GM12878 (cell line): ENCODE data around the gene ALCAM. TPM values are rescaled to one million over a fixed set of nuclear protein-coding genes. Genes with fewer than 3 reads are reported as not detected.

Experiments used
- ATAC-seq: fragments of 200-7000 bp; cut with Tn5 transposase; 3 replicates; pipeline ENCODE4 v1.9.1; 2020; ENCODE audit warnings: mild to moderate bottlenecking, moderate library complexity
- BruUV-seq: library from RNA; stranded (reverse); fragments of 400-500 nt; replicated peaks from 2 replicates; lab custom pipeline; 2021; lab: Mats Ljungman, UMichigan
- CTCF ChIA-PET: fragments of 300-600 bp; sonication (Branson Sonifier 250); formaldehyde crosslinking; extraction: SDS; loops from one replicate; lab custom pipeline; 2021; ENCODE audit warnings: inconsistent platforms; lab: Yijun Ruan, JAX
- POLR2A ChIA-PET: fragments of 350-600 bp; formaldehyde crosslinking; extraction: SDS; loops from one replicate; lab custom pipeline; 2021; ENCODE audit warnings: inconsistent platforms; lab: Charles Lee
- RAD21 ChIA-PET: fragments of 300-600 bp; sonication (Branson Sonifier 250); formaldehyde crosslinking; loops from one replicate; lab custom pipeline; 2023; ENCODE audit warnings: antibody characterized with exemption; ENCODE audit not compliant: unreplicated experiment; lab: Charles Lee
- SMC1A ChIA-PET: fragments of 300-600 bp; sonication (Branson Sonifier 250); formaldehyde crosslinking; loops from one replicate; lab custom pipeline; 2023; ENCODE audit not compliant: unreplicated experiment, uncharacterized antibody; lab: Charles Lee
- DNase-seq: peaks from one replicate; pipeline ENCODE4 v3.0.0-alpha.2; 2011; ENCODE audit warnings: low read depth, low spot score
- FAIRE-seq: peaks from 3 replicates; lab custom pipeline; 2011; peaks lifted over from hg19 to GRCh38; lab: Jason Lieb, UNC
- H2AFZ ChIP-seq: 2 replicates; pipeline ENCODE4 v1.6.0; 2011; ENCODE audit warnings: low read depth, low read length, control low read depth; ENCODE audit not compliant: control insufficient read depth
- H3K27ac ChIP-seq: 2 replicates; pipeline ENCODE4 v1.5.1; 2011; ENCODE audit warnings: control low read depth; ENCODE audit not compliant: control insufficient read depth, insufficient read depth
- H3K27me3 ChIP-seq, 2 experiments: replicated peaks in 1 of 2; 2 replicates each; pipeline versions ENCODE4 v1.6.0 to v1.6.1; 2011; ENCODE audit warnings: low read length in 1 of 2; ENCODE audit not compliant: control insufficient read depth in 2 of 2, insufficient read depth in 2 of 2
- H3K36me3 ChIP-seq, 2 experiments: 2 replicates each; pipeline ENCODE4 v1.5.1; 2011; ENCODE audit warnings: low read length in 1 of 2; ENCODE audit not compliant: control insufficient read depth in 2 of 2, insufficient read depth in 2 of 2
- H3K4me1 ChIP-seq: 2 replicates; pipeline ENCODE4 v1.6.1; 2011; ENCODE audit warnings: mild to moderate bottlenecking, low read length, moderate library complexity, mixed read lengths; ENCODE audit not compliant: control insufficient read depth, insufficient read depth
- H3K4me2 ChIP-seq: 2 replicates; pipeline ENCODE4 v1.6.0; 2011; ENCODE audit warnings: control low read depth; ENCODE audit not compliant: control insufficient read depth, insufficient read depth
- H3K4me3 ChIP-seq: fragments of 200-600 bp; sonication (generic); 2 replicates; pipeline ENCODE4 v1.5.1; 2016
- H3K79me2 ChIP-seq: 2 replicates; pipeline ENCODE4 v1.6.0; 2011; ENCODE audit warnings: low read length; ENCODE audit not compliant: control insufficient read depth, insufficient read depth
- H3K9ac ChIP-seq: 2 replicates; pipeline ENCODE4 v1.8.0; 2011; ENCODE audit warnings: low read length, control low read depth, mixed read lengths; ENCODE audit not compliant: control insufficient read depth, insufficient read depth
- H3K9me3 ChIP-seq: replicated peaks from 3 replicates; pipeline ENCODE4 v1.5.1; 2011; ENCODE audit warnings: mild to moderate bottlenecking, low read length; ENCODE audit not compliant: control insufficient read depth, insufficient read depth
- H4K20me1 ChIP-seq: 2 replicates; pipeline ENCODE4 v1.6.0; 2011; ENCODE audit not compliant: control insufficient read depth, insufficient read depth
- CREM ChIP-seq: IDR thresholded peaks from 2 replicates; pipeline ENCODE4 v1.6.1; 2014; ENCODE audit warnings: antibody characterized with exemption, low read depth
- GATAD2B ChIP-seq: fragments of 450-650 bp; conservative IDR thresholded peaks from 2 replicates; pipeline ENCODE4 v1.6.1; 2017; ENCODE audit warnings: low read depth, mild to moderate bottlenecking, moderate library complexity
- KLF5 ChIP-seq: fragments of 450-650 bp; IDR thresholded peaks from 2 replicates; pipeline ENCODE4 v1.6.1; 2014; ENCODE audit warnings: mild to moderate bottlenecking; ENCODE audit not compliant: partially characterized antibody
- RAD21 ChIP-seq: IDR thresholded peaks from 2 replicates; pipeline ENCODE4 v1.6.1; 2011; ENCODE audit warnings: mild to moderate bottlenecking, low read depth, low read length, moderate library complexity; ENCODE audit not compliant: insufficient read depth
- ZNF384 ChIP-seq: IDR thresholded peaks from 2 replicates; pipeline ENCODE4 v1.6.1; 2012; ENCODE audit warnings: low read depth, mild to moderate bottlenecking, low read length, improper control_type of control experiment, borderline replicate concordance
- WGBS: methylation state at CpG from one replicate; pipeline ENCODE4 v1.1.6; 2016; ENCODE audit warnings: low lambda C conversion rate; ENCODE audit not compliant: insufficient replicate concordance, insufficient coverage; ENCODE audit errors: missing lambda C conversion rate; 5-methylcytosine and 5-hydroxymethylcytosine counted together
- in situ Hi-C: fragments of 300-500 bp; cut with MboI; formaldehyde crosslinking; loops from 9 replicates; pipeline ENCODE4 v1.14.3; 2018; ENCODE audit warnings: mixed read lengths
- intact Hi-C: fragments of 100-400 bp; cut with micrococcal nuclease; formaldehyde crosslinking; loops from one replicate; pipeline ENCODE4 v1.14.2; 2022; ENCODE audit not compliant: unreplicated experiment
- polyA plus RNA-seq, 11 experiments: library from polyadenylated mRNA; depleted of rRNA in 4 of 11; unstranded in 6 of 11; stranded (reverse) in 5 of 11; fragments of >200 nt; fragmentation: Nextera tagmentation in 4 of 11; fragmentation: Illumina TruSeq in 1 of 11; extraction: Ambion mirVana in 4 of 11; extraction: Trizol in 1 of 11; gene quantifications; 1 replicate in 1 of 11; 2 replicates in 10 of 11; pipeline versions ENCODE4 v1.2.1 to v1.2.3, GENCODE V29; 2011 to 2016; ENCODE audit warnings: inconsistent platforms in 2 of 11, missing spikeins in 2 of 11, low read depth in 1 of 11
- total RNA-seq, 4 experiments: library from RNA; depleted of rRNA in 3 of 4; stranded (reverse); fragments of >200 nt in 3 of 4; fragmentation: Illumina TruSeq in 1 of 4; extraction: Trizol in 1 of 4; gene quantifications; 2 replicates each; pipeline versions ENCODE4 v1.2.1 to v1.2.3, GENCODE V29; 2013 to 2021
- TF ChIP-seq, protein P1 (sequence below): fragments of 150-350 bp; IDR thresholded peaks from 2 replicates; pipeline ENCODE4 v1.6.1; 2016; ENCODE audit warnings: low read depth, low read length
- TF ChIP-seq, protein P2 (sequence below): IDR thresholded peaks from 2 replicates; pipeline ENCODE4 v1.6.1; 2011; ENCODE audit warnings: mild to moderate bottlenecking, low read depth, low read length, moderate library complexity; ENCODE audit not compliant: insufficient replicate concordance

The ALCAM gene
- total and polyA plus RNA-seq, 10 of the 15 experiments (the other 5 are each of a cell fraction or from before 2014, with no cell fraction given): 12.2 to 54.2 (median 32.6) TPM

DNA sequence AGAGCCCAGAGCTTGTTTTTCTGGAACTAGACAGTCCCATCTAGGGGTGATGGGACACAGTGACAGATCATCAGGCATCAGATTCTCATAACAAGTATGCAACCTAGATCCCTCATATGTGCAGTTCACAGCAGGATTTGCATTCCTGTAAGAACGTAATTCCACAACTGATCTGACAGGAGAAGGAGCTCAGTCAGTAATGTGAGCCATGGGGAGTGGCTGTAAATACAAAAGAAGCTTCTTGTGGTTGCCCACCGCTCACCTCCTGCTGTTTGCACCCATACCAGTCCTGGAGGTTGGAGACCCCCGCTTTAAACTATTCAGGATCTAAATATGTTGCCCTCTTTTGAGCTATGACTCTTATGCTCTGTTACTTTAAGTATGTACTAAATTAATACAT is 167.3 kb downstream of the ALCAM start (continued):
- TF ChIP-seq KLF5 (no peak), RAD21 (no peak)
- TF ChIP-seq, protein P1, sequence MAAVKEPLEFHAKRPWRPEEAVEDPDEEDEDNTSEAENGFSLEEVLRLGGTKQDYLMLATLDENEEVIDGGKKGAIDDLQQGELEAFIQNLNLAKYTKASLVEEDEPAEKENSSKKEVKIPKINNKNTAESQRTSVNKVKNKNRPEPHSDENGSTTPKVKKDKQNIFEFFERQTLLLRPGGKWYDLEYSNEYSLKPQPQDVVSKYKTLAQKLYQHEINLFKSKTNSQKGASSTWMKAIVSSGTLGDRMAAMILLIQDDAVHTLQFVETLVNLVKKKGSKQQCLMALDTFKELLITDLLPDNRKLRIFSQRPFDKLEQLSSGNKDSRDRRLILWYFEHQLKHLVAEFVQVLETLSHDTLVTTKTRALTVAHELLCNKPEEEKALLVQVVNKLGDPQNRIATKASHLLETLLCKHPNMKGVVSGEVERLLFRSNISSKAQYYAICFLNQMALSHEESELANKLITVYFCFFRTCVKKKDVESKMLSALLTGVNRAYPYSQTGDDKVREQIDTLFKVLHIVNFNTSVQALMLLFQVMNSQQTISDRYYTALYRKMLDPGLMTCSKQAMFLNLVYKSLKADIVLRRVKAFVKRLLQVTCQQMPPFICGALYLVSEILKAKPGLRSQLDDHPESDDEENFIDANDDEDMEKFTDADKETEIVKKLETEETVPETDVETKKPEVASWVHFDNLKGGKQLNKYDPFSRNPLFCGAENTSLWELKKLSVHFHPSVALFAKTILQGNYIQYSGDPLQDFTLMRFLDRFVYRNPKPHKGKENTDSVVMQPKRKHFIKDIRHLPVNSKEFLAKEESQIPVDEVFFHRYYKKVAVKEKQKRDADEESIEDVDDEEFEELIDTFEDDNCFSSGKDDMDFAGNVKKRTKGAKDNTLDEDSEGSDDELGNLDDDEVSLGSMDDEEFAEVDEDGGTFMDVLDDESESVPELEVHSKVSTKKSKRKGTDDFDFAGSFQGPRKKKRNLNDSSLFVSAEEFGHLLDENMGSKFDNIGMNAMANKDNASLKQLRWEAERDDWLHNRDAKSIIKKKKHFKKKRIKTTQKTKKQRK: no peak
- TF ChIP-seq, protein P2, sequence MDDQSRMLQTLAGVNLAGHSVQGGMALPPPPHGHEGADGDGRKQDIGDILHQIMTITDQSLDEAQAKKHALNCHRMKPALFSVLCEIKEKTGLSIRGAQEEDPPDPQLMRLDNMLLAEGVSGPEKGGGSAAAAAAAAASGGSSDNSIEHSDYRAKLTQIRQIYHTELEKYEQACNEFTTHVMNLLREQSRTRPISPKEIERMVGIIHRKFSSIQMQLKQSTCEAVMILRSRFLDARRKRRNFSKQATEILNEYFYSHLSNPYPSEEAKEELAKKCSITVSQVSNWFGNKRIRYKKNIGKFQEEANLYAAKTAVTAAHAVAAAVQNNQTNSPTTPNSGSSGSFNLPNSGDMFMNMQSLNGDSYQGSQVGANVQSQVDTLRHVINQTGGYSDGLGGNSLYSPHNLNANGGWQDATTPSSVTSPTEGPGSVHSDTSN: no peak
- TF ChIP-seq, all 136 proteins: peak for 0

DNA sequence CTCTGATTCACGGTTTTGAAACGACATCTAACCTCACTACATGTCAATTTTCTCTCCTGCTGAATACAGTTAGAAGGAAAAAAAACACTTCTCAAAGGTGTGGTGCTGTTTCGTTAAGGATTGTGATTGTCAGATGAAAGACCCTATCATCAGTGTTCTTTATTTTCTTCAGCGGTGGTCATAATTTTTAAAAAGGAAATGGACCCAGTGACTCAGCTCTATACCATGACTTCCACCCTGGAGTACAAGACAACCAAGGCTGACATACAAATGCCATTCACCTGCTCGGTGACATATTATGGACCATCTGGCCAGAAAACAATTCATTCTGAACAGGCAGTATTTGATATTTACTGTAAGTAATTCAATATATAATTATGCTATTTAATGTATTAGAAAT is 167.8 kb downstream of the ALCAM start:
- ATAC-seq (no peak), FAIRE-seq (no peak), DNase-seq (no peak)
- Histone ChIP-seq H4K20me1 (no peaks in the 10 kb centered on the region), H3K79me2 (no peaks in the 10 kb centered on the region), H3K9me3 (no peaks in the 10 kb centered on the region), H3K4me1 (no peaks in the 10 kb centered on the region), H2AFZ (no peak overlapping the region), H3K9ac (no peak overlapping the region), H3K36me3 (peaks cover 0 to 20% of the 10 kb centered on the region in 2 experiments; a peak in 3 of 4 replicates), H3K27ac (no peak overlapping the region), H3K27me3 (no peaks in the 10 kb centered on the region), H3K4me2 (no peak overlapping the region), H3K4me3 (no peak overlapping the region)
- intact Hi-C loops (no loop called here), in situ Hi-C loops (no loop called here)
- POLR2A ChIA-PET: no interaction called here
- SMC1A ChIA-PET: no interaction called here
- WGBS: 100% methylated on average over 5 of the region's 5 CpGs
- no TSS peak for BruUV-seq
- RAD21 ChIA-PET: no interaction called here
- CTCF ChIA-PET: no interaction called here
- TF ChIP-seq RAD21: no peak
- TF ChIP-seq ZNF384: no peak
- no peak for TF ChIP-seq CREM
- TF ChIP-seq GATAD2B: no peak
